PC-3 (cell line): ENCODE results near the gene EFCAB6. TPM values are rescaled to one million over a fixed set of nuclear protein-coding genes. Genes with fewer than 3 reads are reported as not detected.

ENCODE experiments used
- ATAC-seq: fragments of 200-7000 bp; cut with Tn5 transposase; 2 replicates; pipeline ENCODE4 v1.9.1; 2020; ENCODE audit warnings: mild to moderate bottlenecking, moderate library complexity
- BruUV-seq: library from RNA; stranded (reverse); fragments of 400-500 nt; replicated peaks from 2 replicates; lab custom pipeline; 2021; lab: Mats Ljungman, UMichigan
- CTCF ChIA-PET: fragments of 300-600 bp; sonication (Branson Sonifier 250); formaldehyde crosslinking; loops from one replicate; lab custom pipeline; 2022; ENCODE audit warnings: antibody characterized with exemption; lab: Charles Lee
- POLR2A ChIA-PET: fragments of 300-600 bp; sonication (Branson Sonifier 250); formaldehyde crosslinking; loops from one replicate; lab custom pipeline; 2022; ENCODE audit warnings: antibody characterized with exemption; ENCODE audit not compliant: unreplicated experiment; lab: Charles Lee
- DNase-seq: peaks from one replicate; pipeline ENCODE4 v3.0.0-alpha.2; 2015
- H2AFZ ChIP-seq: fragments of 300-600 bp; sonication (generic); 2 replicates; pipeline ENCODE4 v1.6.0; 2016; ENCODE audit warnings: antibody characterized with exemption, low read length
- H3F3A ChIP-seq: fragments of 300-600 bp; sonication (generic); one replicate; pipeline ENCODE4 v1.6.0; 2017; ENCODE audit warnings: antibody characterized with exemption, low read length, control low read depth, mild to moderate bottlenecking; ENCODE audit not compliant: unreplicated experiment
- H3K27ac ChIP-seq: fragments of 300-600 bp; sonication (generic); 2 replicates; pipeline ENCODE4 v1.5.1; 2016; ENCODE audit warnings: mild to moderate bottlenecking, low read length
- H3K27me3 ChIP-seq: fragments of 300-600 bp; sonication (generic); 2 replicates; pipeline ENCODE4 v1.6.1; 2016; ENCODE audit warnings: low read length, mixed read lengths
- H3K36me3 ChIP-seq: fragments of 300-600 bp; sonication (generic); 2 replicates; pipeline ENCODE4 v1.6.1; 2016; ENCODE audit warnings: low read depth, mixed run types, low read length, mixed read lengths
- H3K4me1 ChIP-seq: fragments of 300-600 bp; sonication (generic); 2 replicates; pipeline ENCODE4 v1.5.1; 2016; ENCODE audit warnings: low read length; ENCODE audit not compliant: insufficient read depth
- H3K4me2 ChIP-seq: fragments of 300-600 bp; sonication (generic); 2 replicates; pipeline ENCODE4 v1.6.0; 2016; ENCODE audit warnings: low read length
- H3K4me3 ChIP-seq: fragments of 300-600 bp; sonication (generic); 2 replicates; pipeline ENCODE4 v1.5.1; 2016; ENCODE audit warnings: mild to moderate bottlenecking, low read length, mixed read lengths
- H3K79me2 ChIP-seq: fragments of 300-600 bp; sonication (generic); 2 replicates; pipeline ENCODE4 v1.6.1; 2017; ENCODE audit warnings: low read length, mixed read lengths
- H3K9ac ChIP-seq: fragments of 300-600 bp; sonication (generic); 2 replicates; pipeline ENCODE4 v1.6.0; 2016; ENCODE audit warnings: mild to moderate bottlenecking, low read length
- H3K9me2 ChIP-seq: fragments of 300-600 bp; sonication (generic); replicated peaks from 2 replicates; pipeline ENCODE4 v1.6.1; 2016; ENCODE audit warnings: mixed run types, low read length, mixed read lengths
- H3K9me3 ChIP-seq: fragments of 300-600 bp; sonication (generic); 2 replicates; pipeline ENCODE4 v1.6.1; 2016; ENCODE audit warnings: low read length, mixed read lengths
- H4K20me1 ChIP-seq: fragments of 300-600 bp; sonication (generic); 2 replicates; pipeline ENCODE4 v1.6.1; 2016; ENCODE audit warnings: low read length, mixed read lengths
- EZH2 ChIP-seq: fragments of 300-600 bp; sonication (generic); IDR thresholded peaks from one replicate; pipeline ENCODE4 v1.6.1; 2017; ENCODE audit warnings: antibody characterized with exemption, mild to moderate bottlenecking, low read length; ENCODE audit not compliant: unreplicated experiment
- EZH2phosphoT487 ChIP-seq: fragments of 300-600 bp; sonication (generic); IDR thresholded peaks from 2 replicates; pipeline ENCODE4 v1.6.1; 2018; ENCODE audit warnings: mild to moderate bottlenecking, antibody characterized with exemption, low read length, borderline replicate concordance
- intact Hi-C: fragments of 100-400 bp; cut with micrococcal nuclease; formaldehyde crosslinking; loops from 2 replicates; pipeline ENCODE4 v1.9.0; 2023
- total RNA-seq: library from RNA; depleted of rRNA; stranded (reverse); fragments of >200 nt; gene quantifications from 2 replicates; pipeline ENCODE4 v1.2.3, GENCODE V29; 2014
- TF ChIP-seq, protein P1 (sequence below): fragments of 300-600 bp; sonication (generic); conservative IDR thresholded peaks from 2 replicates; pipeline ENCODE4 v1.5.1; 2017; ENCODE audit warnings: antibody characterized with exemption, low read depth, mild to moderate bottlenecking, low read length

The EFCAB6 gene
- total RNA-seq, 1 experiment from 2014 or later, result 0.07 TPM

DNA sequence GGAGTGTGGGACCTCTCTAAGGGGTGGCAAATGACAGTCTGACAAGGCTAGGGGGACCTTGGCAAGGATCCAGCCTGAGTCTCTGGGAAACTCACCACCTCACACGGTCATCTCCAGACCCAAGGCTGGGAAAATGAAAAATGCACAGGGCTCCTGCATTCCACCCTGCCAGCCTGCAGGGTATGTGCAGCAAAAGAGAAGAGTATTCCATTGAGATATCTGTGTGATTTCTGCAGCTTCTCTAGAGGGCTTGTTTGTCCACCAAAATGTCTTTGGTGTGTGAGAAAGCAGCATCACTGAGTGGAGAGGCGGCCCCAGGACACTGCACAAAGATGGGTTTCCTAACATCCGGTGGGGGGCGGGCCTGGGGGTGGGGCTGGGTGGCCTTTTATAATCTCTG, 177.8 kb downstream of the EFCAB6 start:
- H4K20me1 ChIP-seq, result no peaks in the 10 kb centered on the region
- no peak overlapping the region for H3K4me3 ChIP-seq
- no peaks in the 10 kb centered on the region for H3K9me3 ChIP-seq
- H2AFZ ChIP-seq, result no peak overlapping the region
- DNase-seq (no peak), ATAC-seq (no peak)
- no peaks in the 10 kb centered on the region for H3F3A ChIP-seq
- ChIA-PET CTCF (no interaction called here), POLR2A (no interaction called here)
- no peaks in the 10 kb centered on the region for H3K9me2 ChIP-seq
- H3K4me1 ChIP-seq, result no peaks in the 10 kb centered on the region
- H3K27ac ChIP-seq, result no peak overlapping the region
- TF ChIP-seq EZH2phosphoT487, result no peak
- BruUV-seq, result no TSS peak
- H3K27me3 ChIP-seq, result no peaks in the 10 kb centered on the region
- no peaks in the 10 kb centered on the region for H3K79me2 ChIP-seq
- H3K36me3 ChIP-seq, result no peaks in the 10 kb centered on the region
- no peak overlapping the region for H3K4me2 ChIP-seq
- intact Hi-C loops, result no loop called here
- no peak overlapping the region for H3K9ac ChIP-seq

- DNase-seq, result no peak
- intact Hi-C loops, result no loop called here
- TF ChIP-seq EZH2phosphoT487 (no peak), EZH2 (no peak)
- TF ChIP-seq, protein P1, sequence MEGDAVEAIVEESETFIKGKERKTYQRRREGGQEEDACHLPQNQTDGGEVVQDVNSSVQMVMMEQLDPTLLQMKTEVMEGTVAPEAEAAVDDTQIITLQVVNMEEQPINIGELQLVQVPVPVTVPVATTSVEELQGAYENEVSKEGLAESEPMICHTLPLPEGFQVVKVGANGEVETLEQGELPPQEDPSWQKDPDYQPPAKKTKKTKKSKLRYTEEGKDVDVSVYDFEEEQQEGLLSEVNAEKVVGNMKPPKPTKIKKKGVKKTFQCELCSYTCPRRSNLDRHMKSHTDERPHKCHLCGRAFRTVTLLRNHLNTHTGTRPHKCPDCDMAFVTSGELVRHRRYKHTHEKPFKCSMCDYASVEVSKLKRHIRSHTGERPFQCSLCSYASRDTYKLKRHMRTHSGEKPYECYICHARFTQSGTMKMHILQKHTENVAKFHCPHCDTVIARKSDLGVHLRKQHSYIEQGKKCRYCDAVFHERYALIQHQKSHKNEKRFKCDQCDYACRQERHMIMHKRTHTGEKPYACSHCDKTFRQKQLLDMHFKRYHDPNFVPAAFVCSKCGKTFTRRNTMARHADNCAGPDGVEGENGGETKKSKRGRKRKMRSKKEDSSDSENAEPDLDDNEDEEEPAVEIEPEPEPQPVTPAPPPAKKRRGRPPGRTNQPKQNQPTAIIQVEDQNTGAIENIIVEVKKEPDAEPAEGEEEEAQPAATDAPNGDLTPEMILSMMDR, result no peak
- no peaks in the 10 kb centered on the region for H3K4me1 ChIP-seq
- no peaks in the 10 kb centered on the region for H3K9me2 ChIP-seq
- CTCF ChIA-PET, result no interaction called here
- H4K20me1 ChIP-seq, result no peaks in the 10 kb centered on the region
- H3F3A ChIP-seq, result no peaks in the 10 kb centered on the region
- no peaks in the 10 kb centered on the region for H3K79me2 ChIP-seq
- H3K27me3 ChIP-seq, result no peaks in the 10 kb centered on the region
- H3K9ac ChIP-seq, result no peak overlapping the region
- H3K9me3 ChIP-seq, result no peaks in the 10 kb centered on the region
- no peak overlapping the region for H2AFZ ChIP-seq
- no peak overlapping the region for H3K4me3 ChIP-seq
- POLR2A ChIA-PET, result no interaction called here
- no peaks in the 10 kb centered on the region for H3K36me3 ChIP-seq
- no peak overlapping the region for H3K27ac ChIP-seq
- H3K4me2 ChIP-seq, result no peak overlapping the region
- no TSS peak for BruUV-seq
- no peak for ATAC-seq
These were observed 178.3 kb downstream of the EFCAB6 start for GRCh38 chr22:43633631-43634285.

- ATAC-seq (no peak), DNase-seq (no peak)
- Histone ChIP-seq H3F3A (no peaks in the 10 kb centered on the region), H3K9me2 (no peaks in the 10 kb centered on the region), H3K27me3 (no peaks in the 10 kb centered on the region), H3K4me1 (no peaks in the 10 kb centered on the region), H2AFZ (no peak overlapping the region), H3K9me3 (no peaks in the 10 kb centered on the region), H4K20me1 (no peaks in the 10 kb centered on the region), H3K9ac (no peak overlapping the region), H3K79me2 (no peaks in the 10 kb centered on the region), H3K36me3 (no peaks in the 10 kb centered on the region), H3K4me3 (no peak overlapping the region), H3K4me2 (no peak overlapping the region), H3K27ac (no peak overlapping the region)
- ChIA-PET POLR2A (no interaction called here), CTCF (no interaction called here)
- TF ChIP-seq EZH2 (no peak), EZH2phosphoT487 (no peak)
- TF ChIP-seq, protein P1, result no peak
- intact Hi-C loops, result no loop called here
- no TSS peak for BruUV-seq
These were observed 180.3 kb downstream of the EFCAB6 start for GRCh38 chr22:43631846-43632245.
